AG09319 (cell line): ENCODE results near the gene PRKCB.

Experiments
- DNase-seq: peaks from one replicate; pipeline ENCODE4 v3.0.0-alpha.2; 2010; ENCODE audit warnings: low read depth; ENCODE audit errors: extremely low read depth
- TF ChIP-seq, protein P1 (sequence below): IDR thresholded peaks from 2 replicates; pipeline ENCODE4 v1.5.1; 2011; ENCODE audit warnings: low read depth, mild to moderate bottlenecking, inconsistent platforms, low read length, moderate library complexity

The PRKCB gene

DNA sequence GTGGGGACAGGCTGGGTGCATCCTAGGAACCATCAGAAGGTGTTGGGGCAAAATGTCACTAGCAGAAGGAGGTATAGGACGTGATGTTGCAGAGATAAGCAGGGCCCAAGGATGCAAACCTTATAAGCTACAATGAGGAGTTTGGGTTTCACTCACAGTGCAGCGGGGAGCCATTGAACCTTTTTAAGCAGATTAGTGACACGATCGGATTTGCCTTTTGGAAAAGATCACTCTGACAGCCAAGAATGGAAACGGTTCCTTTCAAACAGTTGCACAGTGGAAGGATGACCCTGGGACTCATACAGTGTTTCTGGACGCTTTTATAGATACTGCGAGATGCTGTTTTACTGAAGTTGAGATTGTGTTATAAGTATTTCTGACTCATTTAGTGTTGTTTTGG, 288.5 kb downstream of the PRKCB start:
- no peak for DNase-seq
- TF ChIP-seq, protein P1, sequence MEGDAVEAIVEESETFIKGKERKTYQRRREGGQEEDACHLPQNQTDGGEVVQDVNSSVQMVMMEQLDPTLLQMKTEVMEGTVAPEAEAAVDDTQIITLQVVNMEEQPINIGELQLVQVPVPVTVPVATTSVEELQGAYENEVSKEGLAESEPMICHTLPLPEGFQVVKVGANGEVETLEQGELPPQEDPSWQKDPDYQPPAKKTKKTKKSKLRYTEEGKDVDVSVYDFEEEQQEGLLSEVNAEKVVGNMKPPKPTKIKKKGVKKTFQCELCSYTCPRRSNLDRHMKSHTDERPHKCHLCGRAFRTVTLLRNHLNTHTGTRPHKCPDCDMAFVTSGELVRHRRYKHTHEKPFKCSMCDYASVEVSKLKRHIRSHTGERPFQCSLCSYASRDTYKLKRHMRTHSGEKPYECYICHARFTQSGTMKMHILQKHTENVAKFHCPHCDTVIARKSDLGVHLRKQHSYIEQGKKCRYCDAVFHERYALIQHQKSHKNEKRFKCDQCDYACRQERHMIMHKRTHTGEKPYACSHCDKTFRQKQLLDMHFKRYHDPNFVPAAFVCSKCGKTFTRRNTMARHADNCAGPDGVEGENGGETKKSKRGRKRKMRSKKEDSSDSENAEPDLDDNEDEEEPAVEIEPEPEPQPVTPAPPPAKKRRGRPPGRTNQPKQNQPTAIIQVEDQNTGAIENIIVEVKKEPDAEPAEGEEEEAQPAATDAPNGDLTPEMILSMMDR, result no peak

DNA sequence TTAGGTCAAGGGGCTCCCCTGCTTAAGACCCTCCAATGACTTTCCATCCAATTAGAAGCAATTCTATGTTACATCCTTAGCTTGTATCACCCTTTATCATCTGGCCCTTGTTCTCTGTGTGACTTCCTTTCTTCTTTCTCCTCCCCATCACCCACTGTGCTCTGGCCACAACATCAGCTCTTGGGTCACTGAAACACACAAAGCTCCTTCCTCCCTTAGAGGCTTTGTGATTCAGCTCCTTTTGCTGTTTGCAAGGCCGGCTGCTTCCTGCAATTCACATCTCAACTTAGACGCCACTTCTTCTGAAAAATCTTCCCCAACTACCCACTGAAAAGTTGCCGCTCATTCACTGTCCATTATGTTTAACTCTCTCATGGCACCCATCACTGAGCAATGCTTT, 289.4 kb downstream of the PRKCB start:
- no peak for DNase-seq
- TF ChIP-seq, protein P1, result no peak

DNA sequence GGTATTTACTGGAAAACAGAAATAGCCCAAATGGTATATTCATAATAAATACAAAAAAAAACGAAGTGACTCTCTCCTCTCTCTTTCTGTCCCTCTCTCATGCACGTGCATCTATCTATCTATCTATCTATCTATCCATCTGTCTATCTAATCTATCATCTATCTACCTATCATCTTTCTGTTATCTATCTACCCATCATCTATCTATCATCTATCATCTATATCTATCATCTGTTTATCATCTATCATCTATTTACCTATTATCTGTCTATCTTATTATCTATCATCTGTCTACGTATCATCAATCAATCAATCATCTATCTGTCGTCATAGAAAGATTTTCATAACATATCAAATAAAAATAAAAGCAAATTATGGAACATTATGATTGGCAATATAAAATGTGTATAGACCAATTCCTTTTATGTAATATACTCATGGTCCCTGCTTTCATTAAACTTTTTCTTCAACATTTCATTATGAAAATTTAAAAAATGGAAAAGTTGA, 293.7 kb downstream of the PRKCB start:
- DNase-seq, result no peak
- TF ChIP-seq, protein P1, result no peak

DNA sequence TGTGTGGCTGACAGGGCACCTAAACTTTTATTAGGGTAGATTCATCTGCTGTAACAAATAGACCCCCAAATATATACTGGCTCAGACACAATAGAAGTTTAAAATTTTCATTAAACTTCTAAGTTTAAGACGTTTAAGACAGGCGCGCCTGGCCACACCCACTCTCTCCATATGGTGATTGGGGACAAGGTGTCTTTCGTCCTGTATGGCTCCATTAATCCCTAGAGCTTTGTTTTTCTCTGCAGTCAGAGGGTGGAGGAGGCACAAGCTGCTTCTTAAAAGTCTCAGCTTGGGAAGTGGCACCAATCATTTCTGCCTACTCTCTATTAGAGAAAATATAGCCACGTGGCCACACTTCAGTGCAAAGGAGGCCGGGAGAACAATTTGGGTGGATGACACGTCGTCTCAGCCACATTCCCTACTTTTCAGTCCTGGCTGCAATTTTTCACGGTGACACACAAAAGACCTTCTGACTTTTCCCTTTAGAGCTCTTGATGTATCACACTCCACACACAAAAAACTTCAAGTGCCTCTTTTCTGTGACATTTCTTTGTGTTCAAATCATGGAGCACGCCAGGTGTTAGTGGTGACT, 294.8 kb downstream of the PRKCB start:
- no peak for DNase-seq
- TF ChIP-seq, protein P1, result no peak

DNA sequence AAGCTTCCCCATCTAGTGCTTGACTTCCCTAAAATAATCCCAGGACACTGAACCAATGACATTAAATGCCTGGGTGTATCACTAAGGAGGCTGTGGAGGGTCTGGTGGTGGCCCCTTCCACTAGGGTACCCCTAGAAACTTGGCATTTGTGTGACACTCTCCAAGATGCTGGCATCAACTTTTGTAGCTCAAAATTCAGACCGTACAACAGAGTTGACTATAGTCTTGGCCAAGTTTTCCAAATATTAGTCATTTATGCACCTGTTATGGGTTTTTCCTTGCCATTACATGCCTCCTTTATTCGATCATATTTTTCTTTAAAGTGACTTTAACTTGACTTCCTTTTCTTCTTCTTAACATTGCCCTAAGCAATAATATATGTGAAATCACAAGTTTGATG, 295.5 kb downstream of the PRKCB start:
- TF ChIP-seq, protein P1, result no peak
- DNase-seq, result no peak

DNA sequence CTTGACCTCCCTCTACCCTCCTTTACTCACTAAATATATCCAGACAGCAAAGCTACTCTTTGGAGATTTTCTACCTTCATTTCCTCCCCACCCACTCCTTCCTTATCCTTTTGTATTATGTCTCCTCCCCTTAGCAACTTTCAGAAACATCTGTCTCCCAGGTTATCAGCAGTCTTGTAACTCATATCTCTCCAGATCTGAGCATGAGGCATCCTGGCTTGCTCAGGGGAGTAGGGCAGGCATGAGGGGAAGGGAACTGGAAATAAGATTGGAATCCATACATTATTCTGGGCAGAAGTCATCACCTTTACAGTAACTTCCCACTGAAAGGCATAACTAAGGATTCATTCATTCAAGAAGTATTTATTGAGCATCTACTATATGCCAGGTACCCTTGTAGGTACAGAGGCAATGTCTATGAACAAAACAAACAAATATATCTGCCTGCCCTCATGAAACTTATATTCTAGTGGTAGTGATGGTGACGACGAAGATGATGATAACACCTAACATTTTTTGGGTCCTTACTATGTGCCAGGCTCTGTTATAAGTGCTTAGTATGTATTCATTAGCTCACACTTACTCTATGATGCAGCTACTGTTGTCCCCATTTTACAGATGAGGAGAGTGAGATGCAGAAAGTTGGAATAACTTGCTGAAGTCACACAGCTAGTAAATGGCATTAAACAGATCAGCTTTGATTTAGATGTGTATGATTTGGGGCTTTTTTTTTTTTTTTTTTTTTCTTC, 296.4 kb downstream of the PRKCB start:
- TF ChIP-seq, protein P1, result no peak
- no peak for DNase-seq

DNA sequence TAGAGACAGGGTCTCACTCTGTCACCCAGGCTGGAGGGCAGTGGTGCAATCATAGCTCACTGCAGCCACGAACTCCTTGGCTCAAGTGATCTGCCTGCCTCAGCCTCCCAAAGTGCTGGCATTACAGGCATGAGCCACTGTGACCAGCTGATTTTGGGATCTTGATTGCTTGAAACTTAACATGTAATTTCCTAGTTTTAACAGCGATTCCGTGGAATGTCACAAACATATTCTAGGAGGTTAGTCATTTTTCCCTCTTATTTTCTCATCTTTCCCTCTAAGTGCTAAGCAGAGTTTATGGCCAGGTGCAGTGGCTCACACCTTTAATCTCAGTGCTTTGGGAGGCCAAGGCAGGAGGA, 297.0 kb downstream of the PRKCB start:
- TF ChIP-seq, protein P1, result no peak
- DNase-seq, result no peak
